Activated T-helper 2 cell treated with anti-CD3 and anti-CD28 coated beads, Interferon-gamma antibody, Interleukin-2, Interleukin-4, amounts not matched to agents 10 μg/mL and 5 μg/mL and 100 μg/mL, durations not matched to agents 14 hours and 24 hours and 36 hours (primary cell): ENCODE data around the gene MLLT3. TPM values are rescaled to one million over a fixed set of nuclear protein-coding genes. Genes with fewer than 3 reads are reported as not detected.
A peak's percentile ranks its signal among the peaks of the same experiment; 100 is the strongest.

Source experiments
- DNase-seq: peaks from one replicate; pipeline ENCODE4 v3.0.0; 2021; ENCODE audit warnings: low spot score
- H3K27ac Mint-ChIP-seq: one replicate; pipeline ENCODE4 v1.8.0; 2021; ENCODE audit warnings: mixed read lengths
- H3K27me3 Mint-ChIP-seq: one replicate; pipeline ENCODE4 v1.8.0; 2021; ENCODE audit warnings: low read depth, mixed read lengths
- H3K36me3 Mint-ChIP-seq: one replicate; pipeline ENCODE4 v1.8.0; 2021; ENCODE audit warnings: low read depth, mixed read lengths
- H3K4me1 Mint-ChIP-seq: one replicate; pipeline ENCODE4 v1.8.0; 2021; ENCODE audit warnings: low read depth, mixed read lengths
- H3K4me3 Mint-ChIP-seq: one replicate; pipeline ENCODE4 v1.8.0; 2021; ENCODE audit warnings: low read depth, mild to moderate bottlenecking, moderate library complexity, mixed read lengths
- H3K9me3 Mint-ChIP-seq: one replicate; pipeline ENCODE4 v1.8.0; 2021; ENCODE audit warnings: mixed read lengths
- intact Hi-C: fragments of 100-400 bp; cut with micrococcal nuclease; formaldehyde crosslinking; loops from one replicate; pipeline ENCODE4 v1.15.1; 2023
- total RNA-seq: library from RNA; stranded (reverse); gene quantifications from 2 replicates; pipeline ENCODE4 v1.2.3, GENCODE V29; 2022

MLLT3 gene
- total RNA-seq, 1 donor from 2014 or later = 22.4 TPM

- no peak overlapping the region for H3K27ac Mint-ChIP-seq
- H3K4me3 Mint-ChIP-seq = no peak overlapping the region
- intact Hi-C loops = no loop called here
- no peaks in the 10 kb centered on the region for H3K4me1 Mint-ChIP-seq
- no peaks in the 10 kb centered on the region for H3K36me3 Mint-ChIP-seq
- no peaks in the 10 kb centered on the region for H3K9me3 Mint-ChIP-seq
- DNase-seq = no peak
- peaks cover 18% of the 10 kb centered on the region for H3K27me3 Mint-ChIP-seq
Observed at GRCh38 chr9:20649381-20649780, 27.1 kb upstream of the MLLT3 start.

GRCh38 chr9:20646656-20647055 is 24.4 kb upstream of the MLLT3 start:
- H3K36me3 Mint-ChIP-seq = no peaks in the 10 kb centered on the region
- H3K27me3 Mint-ChIP-seq = peaks cover 20% of the 10 kb centered on the region
- no peak overlapping the region for H3K4me3 Mint-ChIP-seq
- DNase-seq = no peak
- peaks cover 3% of the 10 kb centered on the region for H3K4me1 Mint-ChIP-seq
- no peaks in the 10 kb centered on the region for H3K9me3 Mint-ChIP-seq
- no peak overlapping the region for H3K27ac Mint-ChIP-seq
- intact Hi-C loops = no loop called here

- H3K9me3 Mint-ChIP-seq = no peaks in the 10 kb centered on the region
- H3K27me3 Mint-ChIP-seq = peaks cover 21% of the 10 kb centered on the region
- no peak overlapping the region for H3K4me3 Mint-ChIP-seq
- peaks cover 12% of the 10 kb centered on the region for H3K4me1 Mint-ChIP-seq
- no peak overlapping the region for H3K27ac Mint-ChIP-seq
- DNase-seq = no peak
- no peaks in the 10 kb centered on the region for H3K36me3 Mint-ChIP-seq
- intact Hi-C loops = no loop called here
Observed at GRCh38 chr9:20643660-20644059, 21.4 kb upstream of the MLLT3 start.

- intact Hi-C loops = no loop called here
- H3K4me1 Mint-ChIP-seq = peaks cover 12% of the 10 kb centered on the region
Observed at GRCh38 chr9:20642045-20642444, 19.7 kb upstream of the MLLT3 start.

GRCh38 chr9:20640331-20641187 is 18.3 kb upstream of the MLLT3 start:
- Mint-ChIP-seq H3K36me3 (no peaks in the 10 kb centered on the region), H3K4me3 (no peak overlapping the region), H3K27me3 (peaks cover 19% of the 10 kb centered on the region), H3K4me1 (peaks cover 12% of the 10 kb centered on the region), H3K27ac (peak overlapping the region; percentile 14), H3K9me3 (no peaks in the 10 kb centered on the region)
- peak; percentile 30 for DNase-seq
- intact Hi-C loops = no loop called here

More at GRCh38 chr9:20642045-20642444, 19.7 kb upstream of the MLLT3 start:
- H3K36me3 Mint-ChIP-seq = no peaks in the 10 kb centered on the region
- no peaks in the 10 kb centered on the region for H3K9me3 Mint-ChIP-seq
- DNase-seq = no peak
- H3K27me3 Mint-ChIP-seq = peaks cover 21% of the 10 kb centered on the region
- no peak overlapping the region for H3K27ac Mint-ChIP-seq
- H3K4me3 Mint-ChIP-seq = no peak overlapping the region

- intact Hi-C loops = no loop called here
- Mint-ChIP-seq H3K4me3 (no peak overlapping the region), H3K4me1 (peaks cover 9% of the 10 kb centered on the region), H3K36me3 (no peaks in the 10 kb centered on the region), H3K27ac (no peak overlapping the region), H3K9me3 (no peaks in the 10 kb centered on the region), H3K27me3 (peaks cover 29% of the 10 kb centered on the region)
- no peak for DNase-seq
Observed at GRCh38 chr9:20636888-20637440, 14.7 kb upstream of the MLLT3 start.

GRCh38 chr9:20634895-20635294 is 12.6 kb upstream of the MLLT3 start:
- Mint-ChIP-seq H3K4me3 (no peak overlapping the region), H3K4me1 (no peaks in the 10 kb centered on the region), H3K27me3 (peaks cover 43% of the 10 kb centered on the region), H3K36me3 (no peaks in the 10 kb centered on the region), H3K9me3 (no peaks in the 10 kb centered on the region), H3K27ac (no peak overlapping the region)
- intact Hi-C loops = no loop called here
- no peak for DNase-seq

- intact Hi-C loops = no loop called here
- no peak overlapping the region for H3K27ac Mint-ChIP-seq
- no peak overlapping the region for H3K4me3 Mint-ChIP-seq
- H3K27me3 Mint-ChIP-seq = peaks cover 50% of the 10 kb centered on the region
- no peaks in the 10 kb centered on the region for H3K36me3 Mint-ChIP-seq
- no peak for DNase-seq
- no peaks in the 10 kb centered on the region for H3K9me3 Mint-ChIP-seq
- H3K4me1 Mint-ChIP-seq = no peaks in the 10 kb centered on the region
Observed at GRCh38 chr9:20632705-20633104, 10.4 kb upstream of the MLLT3 start.

- peaks cover 40% of the 10 kb centered on the region for H3K27me3 Mint-ChIP-seq
- intact Hi-C loops = no loop called here
- H3K36me3 Mint-ChIP-seq = no peaks in the 10 kb centered on the region
- H3K9me3 Mint-ChIP-seq = no peaks in the 10 kb centered on the region
- no peak overlapping the region for H3K4me3 Mint-ChIP-seq
- H3K27ac Mint-ChIP-seq = no peak overlapping the region
- no peaks in the 10 kb centered on the region for H3K4me1 Mint-ChIP-seq
- no peak for DNase-seq
Observed at GRCh38 chr9:20630241-20630943, 8.1 kb upstream of the MLLT3 start.

GRCh38 chr9:20625003-20625349 is 2.7 kb upstream of the MLLT3 start:
- intact Hi-C loops = no loop called here
- H3K4me3 Mint-ChIP-seq = peak overlapping the region; percentile 92
- no peaks in the 10 kb centered on the region for H3K9me3 Mint-ChIP-seq
- peaks cover 26% of the 10 kb centered on the region for H3K4me1 Mint-ChIP-seq
- peaks cover 8% of the 10 kb centered on the region for H3K27me3 Mint-ChIP-seq
- peaks cover 5% of the 10 kb centered on the region for H3K36me3 Mint-ChIP-seq
- no peak for DNase-seq
- H3K27ac Mint-ChIP-seq = no peak overlapping the region

GRCh38 chr9:20624201-20625002 is 2.1 kb upstream of the MLLT3 start:
- intact Hi-C loops = loop anchor here (1.0 to 5.0 kb wide), 7 partner anchors 202 to 1497 kb away; partner anchors contain the start of gene PLIN2
- Mint-ChIP-seq H3K4me3 (peak overlapping the region; percentile 92), H3K27ac (peak overlapping the region; percentile 92), H3K36me3 (peaks cover 11% of the 10 kb centered on the region), H3K27me3 (peaks cover 4% of the 10 kb centered on the region), H3K9me3 (no peaks in the 10 kb centered on the region), H3K4me1 (peaks cover 32% of the 10 kb centered on the region)
- DNase-seq = no peak

GRCh38 chr9:20623748-20624124 is 1.4 kb upstream of the MLLT3 start:
- intact Hi-C loops = loop anchor here (1.0 to 5.0 kb wide), 17 partner anchors 61 to 1496 kb away; partner anchors contain the start of genes FOCAD, HACD4 and PLIN2
- peaks cover 38% of the 10 kb centered on the region for H3K4me1 Mint-ChIP-seq
- peak overlapping the region; percentile 92 for H3K4me3 Mint-ChIP-seq
- no peaks in the 10 kb centered on the region for H3K9me3 Mint-ChIP-seq
- no peak for DNase-seq
- H3K27me3 Mint-ChIP-seq = no peaks in the 10 kb centered on the region
- H3K27ac Mint-ChIP-seq = peak overlapping the region; percentile 92
- peaks cover 18% of the 10 kb centered on the region for H3K36me3 Mint-ChIP-seq
